HepG2 (cell line): ENCODE data around the gene DYNC2LI1. TPM values are rescaled to one million over a fixed set of nuclear protein-coding genes. Genes with fewer than 3 reads are reported as not detected.

Source experiments
- ATAC-seq: fragments of 200-7000 bp; cut with Tn5 transposase; 3 replicates; pipeline ENCODE4 v1.9.1; 2020; ENCODE audit warnings: mild to moderate bottlenecking, moderate library complexity
- BruUV-seq: library from RNA; stranded (reverse); fragments of 400-500 nt; replicated peaks from 2 replicates; lab custom pipeline; 2021; lab: Mats Ljungman, UMichigan
- CTCF ChIA-PET: fragments of 300-600 bp; formaldehyde crosslinking; extraction: SDS; loops from one replicate; lab custom pipeline; 2021; ENCODE audit warnings: low total read pairs, inconsistent platforms, low intra/inter-chr PET ratio; lab: Yijun Ruan, JAX
- POLR2A ChIA-PET: fragments of 350-600 bp; sonication (Branson Sonifier 250); formaldehyde crosslinking; loops from one replicate; lab custom pipeline; 2020; ENCODE audit warnings: antibody characterized with exemption, inconsistent platforms; lab: Yijun Ruan, JAX
- DNase-seq: peaks from one replicate; pipeline ENCODE4 v3.0.0-alpha.2; 2015; ENCODE audit warnings: low spot score
- FAIRE-seq: peaks from 3 replicates; lab custom pipeline; 2011; peaks lifted over from hg19 to GRCh38; lab: Jason Lieb, UNC
- H2AFZ ChIP-seq: one replicate; pipeline ENCODE4 v1.6.1; 2011; ENCODE audit warnings: low read length, inconsistent platforms
- H3K27ac ChIP-seq: fragments of 300-600 bp; 3 replicates; pipeline ENCODE4 v1.8.0; 2011; ENCODE audit warnings: mixed run types, mild to moderate bottlenecking, mixed read lengths, low read length, inconsistent platforms; ENCODE audit not compliant: insufficient read depth; ENCODE audit errors: extremely low read length
- H3K27me3 ChIP-seq, 2 experiments: fragments of 200-600 bp in 1 of 2; 2 replicates in 1 of 2; 3 replicates in 1 of 2; pipeline versions ENCODE4 v1.6.0 to v1.8.0; 2011; ENCODE audit warnings: low read length in 2 of 2, mild to moderate bottlenecking in 2 of 2, moderate library complexity in 2 of 2, inconsistent platforms in 1 of 2; ENCODE audit not compliant: insufficient read depth in 2 of 2, control insufficient read depth in 1 of 2
- H3K36me3 ChIP-seq, 2 experiments: fragments of 200-600 bp in 1 of 2; replicated peaks in 1 of 2; 2 replicates in 1 of 2; 3 replicates in 1 of 2; pipeline versions ENCODE4 v1.5.1 to v1.8.0; 2011; ENCODE audit warnings: low read length in 2 of 2, inconsistent platforms in 1 of 2; ENCODE audit not compliant: insufficient read depth in 2 of 2, control insufficient read depth in 1 of 2
- H3K4me1 ChIP-seq: 2 replicates; pipeline ENCODE4 v1.5.1; 2012; ENCODE audit warnings: low read length, inconsistent platforms; ENCODE audit not compliant: insufficient read depth
- H3K4me2 ChIP-seq: 2 replicates; pipeline ENCODE4 v1.6.0; 2011; ENCODE audit warnings: low read depth, low read length, inconsistent platforms
- H3K4me3 ChIP-seq, 3 experiments: fragments of 200-600 bp in 1 of 3; sonication (generic), shearing (Covaris generic) in 1 of 3; replicated peaks in 1 of 3; 2 replicates each; pipeline ENCODE4 v1.5.1; 2011 to 2016; ENCODE audit warnings: low read length in 3 of 3, inconsistent platforms in 2 of 3, low read depth in 2 of 3, mild to moderate bottlenecking in 2 of 3, control low read depth in 1 of 3, mixed read lengths in 1 of 3; ENCODE audit not compliant: insufficient read depth in 1 of 3
- H3K79me2 ChIP-seq: one replicate; pipeline ENCODE4 v1.6.1; 2011; ENCODE audit warnings: low read length, inconsistent platforms; ENCODE audit not compliant: insufficient read depth
- H3K9ac ChIP-seq: 2 replicates; pipeline ENCODE4 v1.6.0; 2011; ENCODE audit warnings: mild to moderate bottlenecking, low read depth, low read length, inconsistent platforms; ENCODE audit not compliant: insufficient read depth
- H3K9me3 ChIP-seq: 2 replicates; pipeline ENCODE4 v1.5.1; 2012; ENCODE audit warnings: mild to moderate bottlenecking, low read length
- H4K20me1 ChIP-seq: 2 replicates; pipeline ENCODE4 v1.6.0; 2011; ENCODE audit warnings: inconsistent platforms, mild to moderate bottlenecking, low read length, moderate library complexity; ENCODE audit not compliant: insufficient read depth
- CCAR2 ChIP-seq: fragments of 200-400 bp; formaldehyde crosslinking; optimal IDR thresholded peaks from 2 replicates; pipeline ENCODE3; 2018; ENCODE audit warnings: low read depth, mild to moderate bottlenecking, low read length, moderate library complexity
- FOXK2 ChIP-seq: fragments of 450-650 bp; IDR thresholded peaks from 2 replicates; pipeline ENCODE4 v1.6.1; 2016
- KLF9 ChIP-seq: IDR thresholded peaks from 2 replicates; pipeline ENCODE4 v1.6.1; 2016; ENCODE audit warnings: low read depth
- NFE2L1 ChIP-seq: sonication (generic); formaldehyde crosslinking; IDR thresholded peaks from 2 replicates; pipeline ENCODE4 v1.4.0; 2020; ENCODE audit warnings: missing genetic modification reagents, mild to moderate bottlenecking, borderline replicate concordance
- PHB2 ChIP-seq: fragments of 450-650 bp; IDR thresholded peaks from 2 replicates; pipeline ENCODE4 v1.6.1; 2018; ENCODE audit not compliant: partially characterized antibody
- SRSF4 ChIP-seq: fragments of 200-400 bp; formaldehyde crosslinking; IDR thresholded peaks from one replicate; pipeline ENCODE4 v1.6.1; 2018; ENCODE audit warnings: mild to moderate bottlenecking, low read depth, low read length, moderate library complexity; ENCODE audit not compliant: poor library complexity, severe bottlenecking
- TAF1 ChIP-seq: sonication (generic); formaldehyde crosslinking; IDR thresholded peaks from 2 replicates; pipeline ENCODE4 v1.4.0; 2020; ENCODE audit warnings: missing genetic modification reagents
- ZNF431 ChIP-seq: sonication (generic); formaldehyde crosslinking; IDR thresholded peaks from 2 replicates; pipeline ENCODE4 v1.9.0; 2022; ENCODE audit warnings: missing genetic modification reagents, low read depth, mild to moderate bottlenecking, borderline replicate concordance
- ZNF543 ChIP-seq: sonication (generic); formaldehyde crosslinking; IDR thresholded peaks from 2 replicates; pipeline ENCODE4 v1.4.0; 2020; ENCODE audit warnings: mild to moderate bottlenecking, missing genetic modification reagents
- WGBS: methylation state at CpG from one replicate; pipeline ENCODE4 v1.1.6; 2017; ENCODE audit warnings: low lambda C conversion rate; 5-methylcytosine and 5-hydroxymethylcytosine counted together
- in situ Hi-C: cut with HindIII; loops from 2 replicates; pipeline ENCODE4 v1.10.0; 2017; ENCODE audit warnings: low pct_unique_long_range_greater_than_20kb; ENCODE audit not compliant: extremely low pct_ligation_motif_present
- intact Hi-C: fragments of 100-400 bp; cut with micrococcal nuclease; formaldehyde crosslinking; loops from one replicate; pipeline ENCODE4 v1.10.0; 2022; ENCODE audit not compliant: unreplicated experiment
- polyA plus RNA-seq, 8 experiments: library from polyadenylated mRNA; depleted of rRNA in 3 of 8; stranded (reverse) in 7 of 8; unstranded in 1 of 8; fragments of >200 nt; fragmentation: Illumina TruSeq in 4 of 8; extraction: Trizol in 4 of 8; gene quantifications; 2 replicates each; pipeline versions ENCODE4 v1.2.1 to v1.2.3, GENCODE V29; 2011 to 2016; ENCODE audit warnings: low read depth in 4 of 8, missing spikeins in 1 of 8, mixed read lengths in 1 of 8; ENCODE audit not compliant: insufficient read depth in 1 of 8
- total RNA-seq, 5 experiments: library from RNA; depleted of rRNA; stranded (reverse); fragments of >200 nt; fragmentation: Illumina TruSeq; extraction: Trizol; gene quantifications; 2 replicates each; pipeline ENCODE4 v1.2.3, GENCODE V29; 2016; ENCODE audit warnings: low read depth in 1 of 5
- TF ChIP-seq, protein P1 (sequence below): sonication (generic); formaldehyde crosslinking; IDR thresholded peaks from 2 replicates; pipeline ENCODE4 v1.5.0; 2020; ENCODE audit warnings: missing genetic modification reagents, mild to moderate bottlenecking, borderline replicate concordance

Gene DYNC2LI1
- total and polyA plus RNA-seq, 2 of the 13 experiments (the other 11 are each of a cell fraction or from before 2014, with no cell fraction given) = 16.9 to 23.2 TPM

DNA sequence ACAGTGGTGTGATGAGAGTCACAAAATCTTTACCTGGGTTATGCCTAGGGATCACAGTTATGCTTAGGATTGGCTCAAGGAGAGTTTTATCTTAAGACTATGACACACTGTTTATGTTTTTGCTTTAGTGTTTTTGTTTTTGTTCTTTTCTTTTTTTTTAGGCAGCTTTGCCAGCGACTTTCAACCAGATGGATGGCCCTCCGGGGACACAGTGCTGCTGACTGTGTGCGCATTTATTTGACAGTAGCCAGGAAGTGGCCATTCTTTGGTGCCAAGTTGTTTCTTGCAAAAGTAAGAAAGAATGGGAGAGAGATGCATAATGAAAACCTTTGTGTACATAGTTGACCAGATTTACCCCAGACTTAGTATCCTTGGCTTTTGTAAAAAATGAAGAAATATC is 15.1 kb upstream of the DYNC2LI1 start:
- no peak for TF ChIP-seq NFE2L1 (CRISPR knock-in tag)
- TF ChIP-seq TAF1 (CRISPR knock-in tag) = no peak
- TF ChIP-seq KLF9 (CRISPR knock-in tag) = no peak
- TF ChIP-seq CCAR2 = no peak
- TF ChIP-seq ZNF431 (CRISPR knock-in tag) = no peak
- TF ChIP-seq, protein P1, sequence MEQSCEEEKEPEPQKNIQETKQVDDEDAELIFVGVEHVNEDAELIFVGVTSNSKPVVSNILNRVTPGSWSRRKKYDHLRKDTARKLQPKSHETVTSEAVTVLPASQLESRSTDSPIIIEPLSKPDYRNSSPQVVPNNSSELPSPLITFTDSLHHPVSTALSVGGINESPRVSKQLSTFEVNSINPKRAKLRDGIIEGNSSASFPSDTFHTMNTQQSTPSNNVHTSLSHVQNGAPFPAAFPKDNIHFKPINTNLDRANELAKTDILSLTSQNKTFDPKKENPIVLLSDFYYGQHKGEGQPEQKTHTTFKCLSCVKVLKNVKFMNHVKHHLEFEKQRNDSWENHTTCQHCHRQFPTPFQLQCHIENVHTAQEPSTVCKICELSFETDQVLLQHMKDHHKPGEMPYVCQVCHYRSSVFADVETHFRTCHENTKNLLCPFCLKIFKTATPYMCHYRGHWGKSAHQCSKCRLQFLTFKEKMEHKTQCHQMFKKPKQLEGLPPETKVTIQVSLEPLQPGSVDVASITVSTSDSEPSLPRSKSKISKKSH = no peak
- TF ChIP-seq PHB2 = no peak
- TF ChIP-seq SRSF4 = no peak
- TF ChIP-seq FOXK2 = no peak
- no peak for TF ChIP-seq ZNF543 (CRISPR knock-in tag)
- peaks cover 13% of the 10 kb centered on the region for H3K4me1 ChIP-seq
- no peak; the same call in 2 of the 3 replicates for ATAC-seq
- FAIRE-seq = no peak
- no peaks in the 10 kb centered on the region for H3K79me2 ChIP-seq
- POLR2A ChIA-PET = interaction anchor here (1.2 kb wide), 1 partner anchor 163 kb away, joined by 4 read pairs; the partner anchor contains the start of gene THADA
- H3K27me3 ChIP-seq = no peaks in the 10 kb centered on the region
- H3K27ac ChIP-seq = no peak overlapping the region
- H3K4me2 ChIP-seq = no peak overlapping the region
- H4K20me1 ChIP-seq = no peaks in the 10 kb centered on the region
- 73% methylated on average over 3 of the region's 3 CpGs for WGBS
- H3K9ac ChIP-seq = no peak overlapping the region
- H2AFZ ChIP-seq = no peak overlapping the region
- in situ Hi-C loops = no loop called here
- BruUV-seq = no TSS peak
- CTCF ChIA-PET = no interaction called here
- H3K36me3 ChIP-seq = no peaks in the 10 kb centered on the region
- no peak for DNase-seq
- H3K4me3 ChIP-seq = no peak overlapping the region
- intact Hi-C loops = no loop called here
- H3K9me3 ChIP-seq = no peaks in the 10 kb centered on the region
